GM18520 (cell line): Measurements from ENCODE around the gene MEIOSIN.
"Not testable (repeated sequence)": the region's sequence is repeated elsewhere in the genome, so short reads cannot be mapped to it uniquely, and the experiment has no call there.

Experiments
- ATAC-seq: cut with Tn5 transposase; IDR thresholded peaks from one replicate; pipeline ENCODE4 v1.9.1; 2021; ENCODE audit not compliant: unreplicated experiment

The MEIOSIN gene, protein sequence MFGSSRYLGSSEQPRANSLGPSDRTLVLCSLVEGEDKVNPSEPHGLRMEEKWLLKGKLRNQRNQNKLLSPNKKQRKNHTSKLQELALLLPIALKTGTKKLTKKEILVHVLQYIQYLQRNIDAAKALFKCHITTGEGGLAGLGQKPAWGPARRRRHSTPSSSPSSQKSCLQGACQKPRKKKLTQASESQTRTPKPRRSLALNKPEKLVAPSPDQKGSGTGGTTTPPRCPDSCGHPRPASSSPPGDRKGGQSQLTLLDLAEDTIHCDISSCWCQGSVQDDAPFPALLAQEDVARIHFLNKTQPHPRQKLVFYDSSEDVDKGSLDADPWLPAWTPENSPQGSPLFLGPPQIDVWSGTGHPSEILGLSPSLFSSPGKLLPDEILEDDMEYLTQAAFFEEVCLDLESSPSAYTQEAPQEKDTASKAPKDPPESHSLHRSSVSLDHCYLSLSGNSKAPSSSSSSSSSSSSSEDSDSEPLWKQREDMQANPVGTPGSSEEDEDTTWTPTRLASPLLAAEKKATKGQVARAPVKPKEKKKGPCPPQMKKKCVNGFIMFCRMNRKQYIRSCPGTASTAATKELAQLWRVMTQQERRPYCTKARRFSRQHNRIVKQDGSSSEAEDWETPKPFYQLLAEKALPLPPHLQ

DNA sequence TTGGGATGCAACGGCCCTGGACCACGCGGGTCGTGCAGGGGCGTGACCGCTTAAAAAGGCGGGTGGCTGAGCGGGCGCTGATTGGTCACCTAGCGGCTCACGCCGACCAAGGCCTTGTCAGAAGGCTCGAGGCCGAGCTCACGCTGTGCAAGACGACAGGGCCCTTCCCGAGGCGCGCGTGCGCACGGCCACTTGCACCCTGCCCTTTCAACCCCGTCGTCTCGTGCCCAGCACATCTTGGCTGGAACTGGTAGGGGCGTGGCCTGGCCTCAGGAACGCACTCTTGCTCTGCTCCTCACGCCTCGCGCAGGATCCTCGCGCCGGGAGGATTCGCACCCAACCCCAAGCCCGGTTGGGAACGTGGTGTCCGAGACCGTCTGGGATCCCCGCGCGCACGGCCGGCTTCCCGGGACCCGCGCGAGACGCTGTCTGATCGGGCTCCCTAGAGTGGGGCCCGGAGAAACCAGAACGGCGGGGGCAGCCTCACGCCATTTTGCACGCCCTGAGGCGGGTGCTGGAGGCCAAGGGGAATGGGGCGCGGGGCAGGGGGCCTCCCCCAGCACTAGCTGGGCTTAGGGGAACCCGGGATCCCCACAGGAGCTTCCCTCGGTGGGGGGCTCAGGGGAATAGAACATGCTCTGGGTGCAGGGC is at the start of gene MEIOSIN:
MEIOSIN (plus strand) TSS at position 280 of the 651 bp plus-strand sequence. CDS start 1,938 bp downstream, outside the sequence.
- no peak for ATAC-seq

DNA sequence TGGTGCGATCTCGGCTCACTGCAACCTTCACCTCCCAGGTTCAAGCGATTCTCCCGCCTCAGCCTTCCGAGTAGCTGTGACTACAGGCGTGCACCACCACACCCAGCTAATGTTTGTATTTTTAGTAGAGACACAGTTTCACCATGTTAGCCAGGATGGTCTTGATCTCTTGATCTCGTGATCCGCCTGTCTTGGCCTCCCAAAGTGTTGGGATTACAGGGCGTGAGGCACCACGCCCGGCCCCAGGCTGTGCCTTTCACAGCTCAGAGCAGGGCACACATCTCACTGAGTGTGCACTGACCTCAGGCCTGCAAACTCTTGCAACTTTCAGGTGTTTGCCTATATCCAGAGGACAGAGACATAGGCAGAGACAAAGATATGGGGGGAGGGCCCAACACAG is 48.2 kb upstream of the MEIOSIN start:
- ATAC-seq = not testable (repeated sequence)

DNA sequence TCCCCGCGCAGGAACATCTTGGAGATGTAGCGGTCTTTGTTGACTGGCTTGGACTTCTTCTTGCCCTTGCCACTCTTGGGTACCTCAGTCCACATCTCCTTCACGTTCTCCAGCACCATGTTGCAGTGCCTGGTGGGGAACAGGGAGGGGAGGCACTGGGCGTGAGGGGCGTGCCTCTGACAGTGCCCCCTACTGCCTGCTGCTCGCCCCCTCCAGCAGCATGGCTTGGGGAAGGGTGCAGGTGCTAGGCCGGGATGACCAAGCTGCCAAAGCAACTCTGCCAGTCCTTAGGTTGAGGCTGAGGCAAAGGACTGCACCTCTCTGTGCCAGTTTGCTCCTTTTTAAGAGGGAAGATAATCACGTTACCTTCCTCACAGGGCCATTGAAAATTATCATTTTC is 45.6 kb upstream of the MEIOSIN start:
- no peak for ATAC-seq

DNA sequence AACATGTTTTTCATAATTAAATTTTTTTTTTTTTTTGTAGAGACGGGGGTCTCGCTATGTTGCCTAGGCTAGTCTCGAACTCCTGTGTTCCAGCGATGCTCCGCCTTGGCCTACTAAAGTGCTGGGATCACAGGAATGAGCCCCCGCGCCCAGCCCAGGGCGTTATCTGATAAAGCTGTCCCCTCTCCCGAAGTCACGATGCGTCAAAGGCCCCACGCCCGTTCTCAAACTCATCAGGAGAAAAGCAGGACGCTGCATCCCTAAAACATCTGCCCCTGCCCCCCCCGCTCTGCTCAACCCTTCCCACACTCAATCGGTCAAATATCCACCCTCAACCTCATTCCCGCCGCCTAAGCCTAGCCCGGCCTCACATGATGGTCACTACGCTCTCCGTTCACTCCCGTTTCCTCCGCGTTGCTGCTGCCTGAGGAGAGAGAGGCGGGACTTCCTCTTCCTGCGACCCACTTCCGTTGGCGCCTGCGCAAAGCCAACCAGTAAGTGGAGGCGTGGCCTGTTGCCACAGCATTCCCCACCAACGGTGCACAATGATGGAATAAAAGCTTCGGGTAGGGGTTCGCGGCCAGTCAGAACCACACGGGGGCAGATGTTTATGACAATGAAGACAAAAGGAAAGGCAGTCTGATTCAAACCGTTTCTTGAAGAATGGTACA is 41.6 kb upstream of the MEIOSIN start, which contains the start of gene SNRPD2:
SNRPD2 (minus strand) TSS at position 438 of the 671 bp plus-strand sequence; CDS start at position 373, 65 bp downstream.
- ATAC-seq = peak; percentile 43

DNA sequence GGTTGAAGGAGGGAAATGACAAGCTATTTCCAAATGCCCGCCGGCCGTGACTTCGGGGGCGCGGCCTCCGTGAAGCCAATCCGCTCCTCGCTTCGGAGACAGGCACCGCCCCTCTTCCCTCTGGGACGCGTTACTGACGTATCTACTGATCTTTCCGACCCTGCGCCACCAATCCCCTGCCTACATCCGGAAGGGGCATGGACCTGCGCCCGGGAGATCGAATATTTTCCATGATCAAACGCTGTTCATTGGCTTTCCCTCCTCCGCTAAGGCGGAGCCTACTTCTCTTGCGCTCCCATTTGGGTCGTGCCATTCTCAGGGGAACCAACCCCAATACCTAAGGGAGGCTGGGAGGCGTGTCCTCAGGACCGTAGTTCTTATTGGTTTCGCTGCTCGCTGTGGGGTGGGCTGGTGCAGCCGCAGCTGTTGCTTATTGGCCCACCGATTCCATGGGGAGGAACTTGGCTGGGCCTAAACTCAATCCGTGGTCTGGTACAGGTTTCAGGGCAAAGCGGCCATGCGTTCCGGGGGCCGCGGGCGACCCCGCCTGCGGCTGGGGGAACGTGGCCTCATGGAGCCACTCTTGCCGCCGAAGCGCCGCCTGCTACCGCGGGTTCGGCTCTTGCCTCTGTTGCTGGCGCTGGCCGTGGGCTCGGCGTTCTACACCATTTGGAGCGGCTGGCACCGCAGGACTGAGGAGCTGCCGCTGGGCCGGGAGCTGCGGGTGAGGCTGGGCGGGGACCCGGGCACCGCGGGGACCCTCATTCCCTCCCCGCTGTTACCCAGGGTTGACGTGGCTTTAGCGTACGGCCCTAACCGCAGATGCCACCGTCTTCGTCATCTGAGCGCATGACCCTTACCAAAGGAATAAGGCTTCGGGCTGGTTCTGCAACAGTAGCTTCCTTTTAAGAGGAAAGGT is 40.8 kb upstream of the MEIOSIN start, which contains the start of gene QPCTL:
QPCTL (plus strand) TSS at position 480 of the 919 bp plus-strand sequence; CDS start at position 518, 38 bp downstream.
- ATAC-seq = peak; percentile 85

DNA sequence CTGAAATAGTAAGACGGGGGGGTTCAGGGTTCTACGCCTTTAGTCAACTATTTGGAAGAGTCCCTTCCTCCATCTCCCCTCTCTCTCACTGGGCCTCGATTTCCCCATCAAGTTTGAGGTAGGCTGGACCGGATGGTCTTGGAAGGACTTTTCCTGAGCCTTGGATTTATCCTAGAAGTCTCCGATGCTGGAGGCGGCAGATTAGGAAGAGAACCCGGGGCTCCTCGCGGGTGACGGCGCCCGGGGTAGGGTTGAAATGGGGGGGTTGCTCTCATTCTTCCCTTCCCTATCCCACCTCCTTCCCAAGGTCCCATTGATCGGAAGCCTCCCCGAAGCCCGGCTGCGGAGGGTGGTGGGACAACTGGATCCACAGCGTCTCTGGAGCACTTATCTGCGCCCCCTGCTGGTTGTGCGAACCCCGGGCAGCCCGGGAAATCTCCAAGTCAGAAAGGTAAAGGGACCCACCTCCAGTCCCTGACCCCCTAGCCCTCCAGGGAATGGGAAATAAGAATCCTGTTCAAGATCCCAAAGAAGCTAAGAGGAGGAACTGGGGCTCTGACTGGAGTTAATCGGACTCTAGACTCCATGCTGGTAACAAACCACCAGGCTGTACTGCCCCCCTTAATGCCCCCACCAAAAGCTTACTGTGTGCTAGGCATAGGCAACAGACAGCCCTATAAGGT is 40.0 kb upstream of the MEIOSIN start:
- ATAC-seq = no peak

DNA sequence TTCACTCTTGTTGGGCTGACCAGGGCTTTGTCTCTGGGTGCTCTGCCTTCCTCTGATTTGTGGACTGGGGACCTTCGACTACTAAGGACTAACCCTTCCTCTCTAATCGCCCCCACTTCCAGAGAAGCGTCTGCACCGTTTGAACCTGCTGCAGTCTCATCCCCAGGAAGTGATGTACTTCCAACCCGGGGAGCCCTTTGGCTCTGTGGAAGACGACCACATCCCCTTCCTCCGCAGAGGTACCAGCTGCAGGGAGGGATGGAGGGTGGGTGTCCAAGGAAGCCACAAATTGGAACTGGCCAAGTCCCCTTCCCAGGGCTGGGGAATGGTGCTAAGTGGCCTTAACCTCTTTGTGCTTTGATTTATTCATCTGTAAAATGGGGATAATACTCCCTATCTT is 31.6 kb upstream of the MEIOSIN start:
- ATAC-seq = no peak

DNA sequence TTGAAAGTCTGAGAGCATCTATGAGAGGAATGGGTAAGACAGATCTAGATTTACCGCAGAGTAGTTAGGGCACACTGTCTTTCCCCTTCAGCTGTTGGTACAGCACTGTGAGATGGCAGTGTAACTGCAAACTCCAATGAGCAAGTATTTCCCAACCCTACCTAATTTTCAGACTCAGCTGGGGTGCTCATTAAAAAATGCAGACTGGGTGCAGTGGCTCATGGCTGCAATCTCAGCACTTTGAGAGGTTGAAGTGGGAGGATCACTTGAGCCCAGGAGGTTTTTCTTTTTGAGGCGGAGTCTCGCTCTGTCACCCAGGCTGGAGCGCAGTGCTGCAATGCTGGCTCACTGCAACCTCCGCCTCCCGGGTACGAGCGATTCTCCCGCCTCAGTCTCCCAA is 28.1 kb upstream of the MEIOSIN start:
- ATAC-seq = no peak

DNA sequence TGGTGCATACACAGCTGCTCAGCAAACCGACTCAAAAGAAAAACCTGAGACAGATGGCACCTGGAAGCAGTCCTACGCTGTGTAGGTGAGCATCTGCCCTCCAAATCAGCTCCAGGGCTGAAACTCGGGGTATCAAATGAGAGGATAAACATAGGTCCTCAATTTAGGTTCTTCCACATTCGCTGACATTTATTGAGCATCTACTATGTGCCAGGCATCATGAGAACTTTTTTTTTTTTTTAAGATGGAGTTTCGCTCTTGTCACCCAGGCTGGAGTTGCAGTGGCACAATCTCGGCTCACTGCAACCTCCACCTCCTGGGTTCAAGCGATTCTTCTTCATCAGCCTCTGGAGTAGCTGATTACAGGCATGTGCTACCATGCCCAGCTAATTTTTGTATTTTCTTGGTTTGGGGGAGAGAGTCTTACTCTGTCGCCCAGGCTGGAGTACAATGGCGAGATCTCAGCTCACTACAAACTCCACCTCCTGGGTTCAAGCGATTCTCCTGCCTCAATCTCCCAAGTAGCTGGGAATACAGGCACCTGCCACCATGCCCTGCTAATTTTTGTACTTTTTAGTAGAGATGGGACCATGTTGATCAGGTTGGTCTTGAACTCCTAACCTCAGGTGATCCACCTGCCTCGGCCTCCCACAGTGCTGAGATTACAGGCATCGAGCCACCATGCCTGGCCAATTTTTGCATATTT is 27.4 kb upstream of the MEIOSIN start:
- ATAC-seq = no peak

DNA sequence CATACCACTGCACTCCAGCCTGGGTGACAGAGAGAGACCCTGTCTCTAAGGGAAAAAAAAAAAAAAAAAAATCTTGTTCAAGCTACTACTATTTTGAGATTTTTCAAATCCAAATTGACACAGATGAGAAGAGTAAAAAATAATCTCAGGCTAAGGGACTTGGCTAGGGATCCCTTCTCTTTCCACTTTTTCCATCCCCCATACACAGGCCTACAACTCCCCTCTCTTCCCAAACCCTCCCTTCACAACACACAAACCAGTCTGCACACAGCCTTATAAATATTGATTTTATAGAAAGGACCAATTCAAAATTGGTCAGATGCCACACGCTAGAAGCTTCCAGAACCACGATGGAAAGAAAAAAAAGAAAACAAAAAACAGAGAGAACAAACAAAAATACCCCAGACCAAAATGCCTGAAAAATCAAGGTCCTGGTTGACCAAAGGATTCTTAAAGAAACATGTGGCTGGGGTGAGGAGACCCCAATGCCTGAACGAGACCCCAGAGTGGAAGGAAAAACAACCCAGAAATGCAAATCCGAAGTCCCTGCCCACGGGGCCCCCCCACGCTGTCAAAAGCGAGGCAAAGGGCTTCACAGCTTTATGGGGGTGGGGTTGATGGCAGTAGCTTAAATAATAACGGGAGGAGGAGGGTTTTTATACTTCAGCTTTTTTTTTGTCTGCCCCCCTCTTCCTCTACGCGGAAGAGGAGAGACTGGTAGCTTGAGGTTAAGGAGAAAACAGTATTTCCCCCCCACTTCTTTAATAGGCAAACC is 22.7 kb upstream of the MEIOSIN start:
- ATAC-seq = no peak

DNA sequence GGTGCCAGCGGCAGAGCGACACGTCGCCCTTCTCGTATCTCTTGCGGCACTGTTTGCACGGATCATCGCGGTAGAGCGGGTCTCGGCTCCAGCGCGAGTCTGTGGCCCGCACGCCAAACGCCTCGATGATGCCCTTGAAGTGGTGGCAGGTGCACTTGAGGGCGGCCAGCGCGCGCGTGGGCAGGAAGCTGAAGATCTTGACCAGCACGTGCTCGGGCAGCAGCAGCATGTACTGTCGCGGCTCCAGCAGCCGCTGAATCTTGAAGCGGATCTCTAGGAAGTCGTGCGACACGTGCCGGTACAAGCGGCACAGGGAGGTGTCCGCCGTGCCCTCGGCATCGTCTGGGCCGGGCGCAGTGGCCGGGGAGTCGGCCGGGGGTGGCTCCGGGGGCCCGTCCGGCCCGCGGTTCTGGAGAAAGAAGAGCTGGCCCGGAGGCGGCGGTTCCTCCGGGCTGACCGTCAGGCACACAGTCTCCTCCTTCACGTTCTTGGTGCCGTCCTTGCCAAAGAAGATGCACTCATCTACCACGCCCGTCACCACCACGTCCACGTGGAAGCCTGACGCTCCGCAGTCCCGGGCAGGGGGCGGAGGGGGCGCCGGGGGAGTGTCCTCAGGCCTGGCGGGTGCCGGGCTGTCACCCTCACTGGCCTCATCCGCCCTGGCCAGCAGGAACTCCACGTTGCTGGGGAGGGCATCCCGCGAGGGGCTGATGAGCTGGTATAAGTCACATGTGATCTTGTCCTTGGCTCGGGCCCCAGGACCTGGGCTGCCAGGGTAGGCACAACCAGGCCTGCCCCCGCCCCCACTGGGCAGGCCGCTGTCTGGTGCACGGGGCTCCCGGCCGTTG is 21.2 kb upstream of the MEIOSIN start:
- no peak for ATAC-seq

DNA sequence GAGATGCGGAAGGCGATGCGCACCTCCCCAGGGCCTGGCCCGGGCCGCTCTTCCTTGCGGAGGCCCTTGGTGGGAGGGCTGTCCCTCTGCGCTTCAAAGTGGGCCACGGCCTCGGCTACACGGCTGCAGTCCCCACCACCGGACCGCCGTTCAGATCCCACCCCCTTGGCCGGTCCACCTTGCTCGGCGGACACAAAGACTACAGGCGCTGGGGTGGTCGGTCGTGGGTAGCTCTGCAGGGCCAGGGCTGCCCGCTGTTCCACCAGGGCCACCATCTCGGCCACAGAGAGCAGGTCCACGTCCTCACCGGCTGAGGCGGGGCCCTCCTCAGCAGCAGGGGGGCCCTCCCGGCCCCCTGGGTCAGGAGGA is 20.6 kb upstream of the MEIOSIN start:
- no peak for ATAC-seq

DNA sequence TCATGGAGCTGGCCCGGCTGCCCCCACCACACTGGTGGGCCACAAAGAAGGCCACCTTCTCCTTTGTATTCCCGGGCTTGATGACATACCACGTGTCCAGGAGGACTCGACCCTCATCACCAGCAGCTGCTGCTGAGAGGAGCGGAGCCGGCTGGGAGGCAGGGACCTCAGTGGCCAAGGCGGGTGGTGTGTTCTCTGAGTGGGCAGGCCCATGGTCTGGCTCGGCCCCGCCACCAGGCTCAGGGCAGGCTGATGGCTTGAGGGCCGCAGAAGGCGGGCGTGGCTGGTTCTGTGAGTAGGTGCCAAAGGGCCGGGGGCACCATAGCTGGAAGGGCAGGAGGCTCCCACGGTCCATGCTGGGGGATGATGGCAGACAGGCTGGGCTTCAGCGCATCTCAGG is 20.1 kb upstream of the MEIOSIN start:
- no peak for ATAC-seq

DNA sequence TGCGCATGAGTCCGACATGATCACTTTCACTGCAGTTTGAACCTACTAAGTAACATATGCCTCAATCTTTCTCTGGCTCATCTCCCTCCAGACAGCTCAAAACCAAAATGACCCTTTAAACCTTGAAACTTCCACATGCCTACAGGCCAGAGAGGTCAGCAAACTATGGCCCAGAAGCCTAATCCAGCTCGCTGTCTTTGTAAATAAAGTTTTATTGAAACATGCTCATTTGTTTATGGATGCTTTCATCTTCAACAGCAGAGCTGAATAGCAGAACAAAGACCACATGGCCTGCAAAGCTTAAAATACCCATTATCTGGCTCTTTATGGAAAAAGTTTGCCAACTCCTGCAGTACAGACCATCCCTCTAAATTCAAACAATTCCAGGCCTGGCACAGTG is 18.1 kb upstream of the MEIOSIN start:
- no peak for ATAC-seq

DNA sequence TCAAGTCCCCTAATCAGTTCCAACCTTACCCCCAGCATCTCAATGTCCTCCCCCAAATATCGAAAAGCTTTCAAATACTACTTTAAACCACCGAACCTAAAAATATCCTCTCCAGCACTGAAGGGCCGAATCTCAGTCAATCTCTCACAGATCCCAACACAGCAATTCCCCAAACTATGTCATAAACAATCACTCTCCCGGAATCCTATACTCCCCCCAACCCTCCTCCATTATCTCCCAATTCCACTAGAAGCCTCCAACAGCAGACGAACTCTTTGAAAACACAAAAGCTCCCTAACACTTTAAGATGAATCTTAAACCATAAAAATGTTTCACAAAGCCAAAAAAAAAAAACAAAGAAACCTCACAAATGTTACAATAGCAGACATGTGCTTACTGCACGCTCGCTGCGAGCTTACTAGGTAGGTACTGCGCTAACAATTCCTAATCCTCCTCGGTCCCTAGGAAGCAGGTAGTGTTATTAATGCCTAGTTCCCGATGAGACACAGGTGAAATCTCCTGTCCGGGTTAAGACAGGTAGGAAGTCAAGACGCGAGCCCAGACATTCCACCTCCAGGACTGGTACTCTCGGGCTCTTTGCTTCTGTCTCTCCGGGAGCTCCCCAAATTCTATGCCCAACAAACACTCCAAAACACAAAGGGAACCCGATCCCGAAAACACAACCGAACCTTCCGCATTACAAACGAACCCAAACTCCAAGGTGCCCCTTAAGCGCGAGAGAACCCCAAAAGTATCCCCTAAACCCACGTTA is 16.7 kb upstream of the MEIOSIN start:
- ATAC-seq = no peak

DNA sequence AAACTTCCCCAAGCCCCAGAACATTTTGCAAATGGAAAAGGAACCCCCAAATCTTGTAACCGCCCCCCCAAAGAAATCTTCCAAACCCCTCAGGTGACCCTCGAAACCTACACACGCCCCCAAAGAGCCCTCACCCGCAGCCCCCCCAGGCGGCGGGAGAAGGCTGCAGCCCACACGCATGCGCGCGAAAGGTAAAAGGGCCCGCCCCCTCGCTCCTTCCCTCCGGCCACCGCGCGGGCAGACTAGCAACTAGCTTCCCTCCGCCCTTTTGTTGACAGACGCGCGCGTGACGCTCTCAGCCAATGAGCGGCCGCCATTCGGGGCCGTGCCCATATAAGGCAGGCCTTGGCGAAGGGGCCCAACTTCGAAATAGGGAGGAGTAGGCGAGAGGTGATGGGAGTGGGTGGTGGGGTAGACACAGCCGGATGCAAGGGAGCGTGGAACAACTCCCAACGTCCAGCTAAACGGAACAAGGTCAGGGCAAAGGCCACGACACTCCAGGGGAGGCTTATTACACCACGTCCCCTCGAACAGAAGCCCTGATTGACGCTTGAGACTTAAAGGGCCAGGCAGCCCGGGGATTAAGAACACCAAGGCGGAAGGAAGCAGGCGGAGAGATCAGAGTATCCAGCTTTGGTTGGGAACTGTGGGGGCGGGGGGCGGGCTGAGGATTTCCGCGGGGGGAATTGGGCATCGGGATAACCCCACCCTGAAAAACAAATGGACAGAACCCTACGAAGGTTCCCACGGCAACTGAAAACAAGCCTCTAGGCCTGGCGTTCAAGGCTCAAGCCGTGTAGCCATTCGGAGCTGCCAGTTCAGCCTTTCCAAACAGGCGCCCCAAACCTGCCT is 15.9 kb upstream of the MEIOSIN start:
- ATAC-seq = peak; percentile 95
